SH-SY5Y (cell line): Measurements from ENCODE around the gene TMEM135.

Experiments used
- GATA2 ChIP-seq: IDR thresholded peaks from 2 replicates; pipeline ENCODE4 v1.6.1; 2011; ENCODE audit warnings: mild to moderate bottlenecking, low read depth, low read length
- GATA3 ChIP-seq: IDR thresholded peaks from 2 replicates; pipeline ENCODE4 v1.6.1; 2011; ENCODE audit warnings: low read depth, mild to moderate bottlenecking, low read length, moderate library complexity

TMEM135 gene

DNA sequence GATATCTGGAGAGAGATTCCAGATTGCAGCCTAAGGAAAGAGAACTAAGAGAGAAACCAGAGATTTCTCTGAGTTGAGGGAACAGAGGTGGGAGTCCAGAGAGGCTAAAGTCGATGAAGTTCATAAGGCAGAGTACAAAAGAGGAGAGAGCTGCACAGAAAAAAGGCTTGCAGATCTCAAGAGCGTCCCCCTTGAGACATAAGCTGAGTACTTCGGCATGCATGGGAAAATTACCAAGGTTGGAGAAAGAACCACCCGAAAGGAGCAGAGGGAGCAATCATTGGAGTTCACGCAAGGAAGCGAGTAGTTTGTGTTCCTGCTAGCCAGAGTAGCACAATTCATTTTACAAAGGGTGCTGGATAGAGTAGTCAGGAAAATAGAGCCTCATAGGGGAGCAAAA, 293.5 kb downstream of the TMEM135 start:
- TF ChIP-seq GATA3 (no peak), GATA2 (no peak)

DNA sequence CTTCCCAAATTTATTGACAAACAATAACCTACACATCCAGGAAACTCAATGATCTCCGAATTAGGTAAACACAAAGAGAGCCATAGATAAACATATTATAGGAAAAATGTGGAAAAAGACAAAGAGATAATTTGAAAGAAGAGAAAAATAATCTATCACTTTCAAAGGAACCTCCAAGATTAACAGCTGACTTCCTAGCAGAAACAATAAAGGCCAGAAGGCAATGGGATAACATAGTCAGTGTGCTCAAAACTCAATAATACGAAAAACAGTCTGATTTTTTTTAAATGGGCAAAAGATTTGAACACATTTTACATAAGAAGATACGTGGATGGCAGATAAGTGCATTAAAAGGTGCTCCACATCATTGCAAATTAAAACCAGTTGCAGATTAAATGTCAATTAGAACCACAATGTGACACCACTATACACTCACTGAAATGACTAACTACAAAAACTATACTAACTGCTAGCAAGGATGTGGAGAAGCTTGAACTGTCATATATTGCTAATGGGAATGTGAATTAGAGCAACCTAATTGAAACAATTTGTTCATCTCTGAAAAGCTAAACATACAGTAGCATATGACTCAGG, 300.4 kb downstream of the TMEM135 start:
- TF ChIP-seq GATA2: no peak
- no peak for TF ChIP-seq GATA3

DNA sequence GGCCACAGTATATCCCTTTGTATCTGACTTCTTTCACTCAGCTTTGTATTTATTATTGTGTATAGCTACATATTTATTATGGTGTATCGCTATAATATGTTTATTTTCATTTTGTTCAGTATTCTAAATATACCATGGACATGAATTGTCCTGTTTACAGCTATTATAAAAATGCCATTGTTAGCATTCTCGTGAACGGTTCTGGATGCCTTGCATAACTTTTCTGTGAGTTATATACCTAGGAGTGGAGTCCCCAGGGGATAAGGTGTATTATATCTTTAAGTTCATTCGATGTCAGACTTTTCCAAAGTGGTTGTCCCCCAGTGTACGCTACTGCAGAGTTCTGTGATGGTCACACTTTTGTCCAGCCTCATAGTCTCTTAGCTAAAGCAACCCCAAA, 301.7 kb downstream of the TMEM135 start:
- no peak for TF ChIP-seq GATA2

DNA sequence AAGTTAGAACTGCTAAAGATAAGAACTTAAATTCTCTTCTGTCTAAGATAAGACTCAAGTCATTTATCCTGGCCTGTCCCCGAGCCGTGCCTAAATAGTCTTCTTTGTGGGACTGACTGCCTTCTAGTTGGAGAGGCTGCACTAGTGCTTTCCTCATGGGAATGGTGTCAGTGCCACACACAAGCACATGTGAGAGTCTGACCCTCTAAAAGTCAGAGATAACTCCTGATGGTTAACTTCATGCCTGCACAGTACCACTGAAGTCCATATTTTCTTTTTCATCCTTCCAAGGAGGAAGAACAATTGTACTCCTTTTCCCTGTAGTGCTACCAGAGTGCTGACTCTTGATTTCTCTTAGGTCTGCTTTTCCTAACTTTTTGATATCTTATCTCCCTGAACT, 309.7 kb downstream of the TMEM135 start:
- TF ChIP-seq GATA2: no peak
- no peak for TF ChIP-seq GATA3

DNA sequence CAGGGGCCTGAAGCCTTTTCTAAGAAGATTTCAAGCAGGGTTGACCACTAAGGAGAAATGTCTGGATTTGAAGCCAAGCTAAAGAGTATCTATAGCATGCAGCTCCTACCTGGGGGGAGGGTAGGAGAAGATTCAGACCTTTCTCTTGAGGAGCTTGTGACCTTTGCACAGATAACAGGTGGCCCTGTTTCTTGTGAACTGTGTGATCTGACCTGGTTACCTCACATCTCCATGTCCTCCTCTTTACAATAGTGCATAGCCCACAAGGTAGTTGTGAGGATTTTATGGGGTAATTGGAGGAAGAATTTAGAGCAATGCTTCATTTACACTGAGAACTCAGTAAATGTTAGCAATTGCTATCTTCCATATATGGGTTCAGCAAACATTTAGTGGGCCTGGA, 310.1 kb downstream of the TMEM135 start:
- TF ChIP-seq GATA2 (no peak), GATA3 (no peak)

- no peak for TF ChIP-seq GATA3
- no peak for TF ChIP-seq GATA2
Observed at GRCh38 chr11:87351676-87352075, 313.9 kb downstream of the TMEM135 start.

DNA sequence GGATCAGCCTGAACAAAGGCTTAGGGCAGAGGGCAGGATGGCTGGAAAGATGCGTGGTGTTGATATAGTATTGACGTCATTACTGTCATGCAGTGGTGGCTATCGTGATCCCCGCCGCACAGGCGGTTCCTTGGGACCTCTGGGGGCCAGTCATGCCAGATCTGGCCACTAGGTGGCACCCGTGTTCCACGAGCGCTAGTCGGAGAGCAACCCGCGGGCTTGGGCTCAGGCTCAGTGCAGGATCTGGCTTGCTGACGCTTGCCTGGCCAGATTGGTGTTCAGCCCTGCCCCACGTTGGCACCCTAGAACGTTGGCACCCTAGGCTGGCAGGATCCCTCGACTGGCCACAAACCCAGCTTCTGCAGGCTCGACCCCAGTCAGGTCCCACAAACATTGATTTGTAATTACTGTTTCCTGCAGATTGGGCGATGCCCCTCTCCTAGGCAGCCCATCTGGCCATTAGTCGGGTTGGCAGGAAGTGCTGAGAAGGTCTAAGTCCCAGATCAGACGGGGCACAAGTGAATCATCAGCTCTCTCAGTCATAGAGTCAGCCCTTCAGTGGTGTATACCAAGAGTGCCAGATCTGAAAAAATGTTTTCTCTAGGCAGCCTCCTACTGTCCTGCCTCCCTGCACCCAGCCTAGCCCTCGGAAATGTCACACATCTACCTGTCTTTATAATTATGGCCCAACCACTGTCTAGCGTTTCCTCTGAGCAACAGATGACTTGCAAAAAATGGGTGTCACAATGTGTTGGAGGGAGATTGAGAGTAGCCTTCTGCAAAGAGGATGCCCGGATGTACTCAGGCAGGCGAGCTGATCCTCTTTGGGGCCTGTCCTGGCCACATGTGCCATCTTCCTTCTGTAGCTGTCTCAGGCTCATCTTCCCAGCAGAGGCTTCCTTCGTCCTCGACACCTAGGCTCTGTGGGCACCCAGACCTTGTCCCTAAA, 315.3 kb downstream of the TMEM135 start:
- TF ChIP-seq GATA3 (no peak), GATA2 (peak; percentile 47; the same call in 1 of the 2 replicates)

DNA sequence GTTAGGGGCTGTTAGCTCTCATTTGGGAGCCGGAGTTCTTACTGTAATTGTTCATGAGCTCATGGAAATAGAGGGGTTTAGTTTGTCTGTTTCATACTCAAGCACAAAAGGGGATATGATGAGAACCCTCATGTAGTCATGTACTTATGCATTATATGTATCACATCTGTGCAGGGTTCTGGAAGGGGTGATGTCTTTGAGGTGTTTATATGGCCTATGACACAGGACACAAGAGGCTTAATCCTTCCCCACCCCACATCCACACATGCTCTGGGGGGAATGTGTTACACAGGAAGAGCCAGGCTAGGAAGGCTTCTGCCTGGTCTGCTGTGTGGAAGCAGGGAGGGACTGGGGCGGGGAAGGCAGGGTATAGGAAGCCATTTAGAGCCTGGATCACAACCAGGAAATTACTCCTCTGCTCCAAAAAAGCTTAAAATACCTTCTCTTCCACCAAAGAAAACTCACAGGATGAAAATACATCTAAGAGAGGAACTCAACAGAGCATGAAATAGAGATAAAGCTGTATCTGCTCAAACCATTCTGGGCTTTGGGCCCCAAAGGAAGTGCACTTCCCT, 316.1 kb downstream of the TMEM135 start:
- TF ChIP-seq GATA3 (no peak), GATA2 (no peak)

DNA sequence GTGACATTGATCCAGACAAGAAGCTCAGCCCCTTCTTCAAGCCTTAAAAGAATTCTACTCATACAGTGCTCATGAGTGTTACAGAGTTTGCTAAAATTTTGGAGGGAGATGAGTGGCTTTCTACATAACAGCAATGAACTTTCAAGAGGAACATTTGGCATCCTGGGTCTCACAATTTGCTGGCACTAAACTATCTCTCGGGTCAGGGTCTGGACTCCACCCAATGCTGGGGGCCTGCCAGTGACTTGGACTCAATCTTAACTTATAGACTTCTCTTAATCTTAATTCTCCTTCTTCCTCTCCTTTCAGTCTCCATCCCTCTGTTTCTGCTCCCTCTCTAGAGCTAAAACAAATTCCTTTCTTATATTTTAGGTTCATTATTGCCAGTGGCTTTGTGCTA, 317.9 kb downstream of the TMEM135 start:
- TF ChIP-seq GATA2 (no peak), GATA3 (no peak)

DNA sequence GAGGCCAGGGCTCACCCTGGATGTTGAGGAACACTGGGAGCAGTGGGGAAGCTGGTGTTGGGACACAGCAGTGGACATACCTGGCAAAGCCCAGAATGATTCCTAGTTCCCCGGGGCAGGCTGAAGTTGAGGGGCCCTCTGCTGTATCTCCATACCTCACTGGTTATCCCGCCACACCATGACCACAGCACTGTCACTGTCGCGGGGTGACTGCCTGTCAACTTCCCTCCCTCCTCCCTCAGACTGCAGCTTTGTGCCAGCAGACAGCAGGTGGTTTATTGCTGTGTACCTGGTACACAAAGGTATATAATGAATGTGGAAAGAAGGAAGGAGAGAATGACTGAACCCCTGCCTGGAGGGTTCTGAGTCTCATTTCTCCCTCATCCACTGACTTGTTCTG, 318.7 kb downstream of the TMEM135 start:
- TF ChIP-seq GATA3 (no peak), GATA2 (no peak)

DNA sequence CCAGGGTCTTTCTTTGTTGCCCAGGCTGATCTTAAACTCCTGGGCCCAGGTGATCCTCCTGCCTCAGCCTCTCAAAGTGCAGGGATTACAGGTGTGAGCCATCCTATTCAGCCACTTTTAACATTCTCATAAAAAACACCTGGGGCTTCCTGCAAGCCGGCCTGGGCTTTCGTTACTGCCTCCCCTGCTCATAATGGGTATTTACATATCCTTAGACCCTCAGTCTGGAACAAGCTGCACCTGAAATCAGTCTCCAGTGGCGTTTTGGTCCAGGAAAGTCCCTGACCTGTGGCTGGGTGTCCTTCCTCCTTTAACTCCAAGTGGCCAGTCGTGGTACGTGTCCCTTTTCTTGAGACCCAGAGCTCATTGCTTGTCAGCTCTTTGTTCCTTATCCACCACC, 320.7 kb downstream of the TMEM135 start:
- no peak for TF ChIP-seq GATA3
- TF ChIP-seq GATA2: no peak

GRCh38 chr11:87359401-87359800, 321.7 kb downstream of the TMEM135 start:
- TF ChIP-seq GATA3 (no peak), GATA2 (no peak)

- TF ChIP-seq GATA2 (no peak), GATA3 (no peak)
Observed at GRCh38 chr11:87361891-87362290, 324.2 kb downstream of the TMEM135 start.

- no peak for TF ChIP-seq GATA2
- no peak for TF ChIP-seq GATA3
Observed at GRCh38 chr11:87366346-87366745, 328.6 kb downstream of the TMEM135 start.
